ENCODE results near the gene CHMP6. TPM values are rescaled to one million over a fixed set of nuclear protein-coding genes. Genes with fewer than 3 reads are reported as not detected.

CHMP6 gene
- total and polyA plus RNA-seq, 11 donors, result 17.9 to 35.5 (median 19.6) TPM

DNA sequence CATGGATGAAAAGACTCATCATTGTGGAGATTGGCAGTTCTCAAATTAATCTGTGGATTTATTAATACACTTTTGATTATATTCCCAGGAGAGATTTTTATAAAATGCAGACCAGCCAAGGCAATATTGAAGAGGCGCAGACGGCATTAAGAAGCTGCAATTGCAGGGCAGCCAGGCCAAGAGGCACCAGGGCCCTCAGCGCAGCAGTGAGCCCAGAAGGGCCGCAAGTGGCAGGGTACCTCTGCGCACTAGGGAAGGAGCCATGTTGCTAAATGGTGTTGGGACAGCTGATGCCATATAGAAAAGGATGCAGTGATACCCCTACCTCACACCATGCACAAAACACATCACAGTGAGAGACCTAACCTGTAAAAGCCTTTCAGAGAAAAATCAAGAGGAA lies 36.6 kb upstream of the CHMP6 start:
- ATAC-seq (no peak), DNase-seq (peak in 1 of 5 donors; percentile 10)
- Histone ChIP-seq H3K27ac (no peak overlapping the region), H3K27me3 (no peaks in the 10 kb centered on the region), H3K9me3 (peaks cover 0 to 4% (median 0%) of the 10 kb centered on the region in 12 donors), H3K4me1 (peaks cover 0 to 18% (median 13%) of the 10 kb centered on the region in 12 donors), H3K4me3 (no peak overlapping the region), H3K36me3 (peaks cover 0 to 19% (median 8%) of the 10 kb centered on the region in 9 donors)
- intact Hi-C loops (cut with DNase I), result no loop called here
- 79 to 98% (median 91%) methylated on average over 5 of the region's 5 CpGs for WGBS, 4 donors
- no peak for TF ChIP-seq POLR2A (IDR thresholded peaks at IDR 0.05)
- TF ChIP-seq, protein P1, sequence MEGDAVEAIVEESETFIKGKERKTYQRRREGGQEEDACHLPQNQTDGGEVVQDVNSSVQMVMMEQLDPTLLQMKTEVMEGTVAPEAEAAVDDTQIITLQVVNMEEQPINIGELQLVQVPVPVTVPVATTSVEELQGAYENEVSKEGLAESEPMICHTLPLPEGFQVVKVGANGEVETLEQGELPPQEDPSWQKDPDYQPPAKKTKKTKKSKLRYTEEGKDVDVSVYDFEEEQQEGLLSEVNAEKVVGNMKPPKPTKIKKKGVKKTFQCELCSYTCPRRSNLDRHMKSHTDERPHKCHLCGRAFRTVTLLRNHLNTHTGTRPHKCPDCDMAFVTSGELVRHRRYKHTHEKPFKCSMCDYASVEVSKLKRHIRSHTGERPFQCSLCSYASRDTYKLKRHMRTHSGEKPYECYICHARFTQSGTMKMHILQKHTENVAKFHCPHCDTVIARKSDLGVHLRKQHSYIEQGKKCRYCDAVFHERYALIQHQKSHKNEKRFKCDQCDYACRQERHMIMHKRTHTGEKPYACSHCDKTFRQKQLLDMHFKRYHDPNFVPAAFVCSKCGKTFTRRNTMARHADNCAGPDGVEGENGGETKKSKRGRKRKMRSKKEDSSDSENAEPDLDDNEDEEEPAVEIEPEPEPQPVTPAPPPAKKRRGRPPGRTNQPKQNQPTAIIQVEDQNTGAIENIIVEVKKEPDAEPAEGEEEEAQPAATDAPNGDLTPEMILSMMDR (IDR thresholded peaks at IDR 0.05), result no peak

DNA sequence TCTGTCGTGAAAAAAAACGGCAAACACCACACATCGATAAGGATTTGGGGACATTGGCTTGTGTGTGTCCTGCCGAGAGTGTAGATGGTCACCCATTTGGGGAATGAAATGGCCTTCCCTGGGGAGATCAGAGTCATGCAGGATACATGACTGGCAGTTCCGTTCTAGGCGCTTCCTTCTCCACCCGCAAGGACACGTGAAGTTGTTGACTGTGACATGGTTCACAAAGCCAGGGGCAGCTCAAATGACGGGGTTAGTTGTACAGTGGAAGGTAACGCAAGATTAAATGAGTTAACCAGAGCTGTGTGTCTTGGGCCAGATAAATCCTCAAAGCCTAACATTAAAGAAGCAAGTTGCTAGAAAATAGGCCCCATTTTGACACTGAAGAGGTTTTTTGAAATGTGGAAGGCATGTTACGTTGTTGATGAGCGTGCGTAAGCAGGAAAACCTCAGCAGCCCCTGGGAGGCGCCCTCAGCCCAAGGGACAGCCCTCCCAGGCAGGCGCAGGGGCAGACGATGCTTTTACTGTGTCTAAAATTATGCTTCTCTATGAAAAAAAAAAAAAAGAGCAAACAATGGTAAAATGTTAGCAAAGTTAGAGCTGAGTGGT lies 35.9 kb upstream of the CHMP6 start:
- no peak for ATAC-seq

DNA sequence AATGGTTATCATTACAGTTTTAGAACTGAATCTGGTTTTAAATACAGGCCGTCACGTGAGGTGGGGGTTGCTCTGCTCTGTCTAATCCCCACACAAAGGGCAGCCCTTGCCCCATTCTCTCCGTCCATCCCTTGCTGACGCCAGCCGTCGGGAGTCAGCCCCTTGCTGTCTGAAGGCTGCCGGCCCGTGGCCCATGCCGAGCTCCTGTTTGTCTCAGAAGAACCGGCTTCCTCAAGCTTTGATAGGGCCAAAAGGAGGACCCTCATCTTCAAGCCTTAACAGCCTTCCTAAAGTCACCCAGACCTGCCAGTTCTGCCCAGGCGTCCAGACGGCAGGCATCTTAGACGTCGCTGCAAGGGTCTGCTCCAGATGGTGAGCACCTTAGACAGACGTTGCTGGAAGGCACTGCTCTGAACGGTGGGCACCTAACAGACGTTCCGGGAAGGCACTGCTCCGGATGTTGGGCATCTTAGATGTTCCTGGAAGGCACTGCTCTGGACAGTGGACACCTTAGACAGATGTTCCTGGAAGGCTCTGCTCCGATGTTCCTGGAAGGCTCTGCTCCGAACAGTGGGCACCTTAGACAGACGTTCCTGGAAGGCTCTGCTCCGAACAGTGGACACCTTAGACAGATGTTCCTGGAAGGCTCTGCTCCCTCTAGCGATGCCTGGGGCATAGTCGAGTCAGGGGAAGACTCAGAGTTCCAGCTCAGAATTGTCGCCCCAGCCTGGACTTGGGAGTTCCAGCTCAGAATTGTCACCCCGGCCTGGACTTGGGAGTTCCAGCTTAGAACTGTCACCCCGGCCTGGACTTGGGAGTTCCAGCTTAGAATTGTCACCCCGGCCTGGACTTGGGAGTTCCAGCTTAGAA lies 35.1 kb upstream of the CHMP6 start:
- H3K4me1 ChIP-seq, result peaks cover 3 to 26% (median 20%) of the 10 kb centered on the region in 12 donors
- H3K9me3 ChIP-seq, result peaks cover 0 to 4% (median 0%) of the 10 kb centered on the region in 12 donors
- no peak for ATAC-seq
- no peak overlapping the region for H3K4me3 ChIP-seq
- peaks cover 0 to 13% (median 3%) of the 10 kb centered on the region in 9 donors for H3K36me3 ChIP-seq
- 84 to 93% (median 90%) methylated on average over 21 to 28 of the region's 29 CpGs for WGBS, 4 donors
- no peaks in the 10 kb centered on the region for H3K27me3 ChIP-seq
- intact Hi-C loops (cut with DNase I), result no loop called here
- peak overlapping the region in 1 of 12 donors; percentile 38 for H3K27ac ChIP-seq
- TF ChIP-seq POLR2A (IDR thresholded peaks at IDR 0.05), result no peak
- peak in 3 of 5 donors; percentile 13 to 32 (median 19) for DNase-seq

More for the DNA sequence above, 35.9 kb upstream of the CHMP6 start:
- no peak overlapping the region for H3K4me3 ChIP-seq
- H3K4me1 ChIP-seq, result peaks cover 3 to 24% (median 20%) of the 10 kb centered on the region in 12 donors
- 88 to 93% (median 89%) methylated on average over 16 of the region's 16 CpGs for WGBS, 4 donors
- H3K36me3 ChIP-seq, result peaks cover 0 to 17% (median under 1%) of the 10 kb centered on the region in 9 donors
- TF ChIP-seq, protein P1 (IDR thresholded peaks at IDR 0.05), result no peak
- peak in 2 of 5 donors; percentile 16 to 47 for DNase-seq
- intact Hi-C loops (cut with DNase I), result no loop called here
- peak overlapping the region in 1 of 12 donors; percentile 38 for H3K27ac ChIP-seq
- H3K9me3 ChIP-seq, result peaks cover 0 to 4% (median 0%) of the 10 kb centered on the region in 12 donors
- no peaks in the 10 kb centered on the region for H3K27me3 ChIP-seq

DNA sequence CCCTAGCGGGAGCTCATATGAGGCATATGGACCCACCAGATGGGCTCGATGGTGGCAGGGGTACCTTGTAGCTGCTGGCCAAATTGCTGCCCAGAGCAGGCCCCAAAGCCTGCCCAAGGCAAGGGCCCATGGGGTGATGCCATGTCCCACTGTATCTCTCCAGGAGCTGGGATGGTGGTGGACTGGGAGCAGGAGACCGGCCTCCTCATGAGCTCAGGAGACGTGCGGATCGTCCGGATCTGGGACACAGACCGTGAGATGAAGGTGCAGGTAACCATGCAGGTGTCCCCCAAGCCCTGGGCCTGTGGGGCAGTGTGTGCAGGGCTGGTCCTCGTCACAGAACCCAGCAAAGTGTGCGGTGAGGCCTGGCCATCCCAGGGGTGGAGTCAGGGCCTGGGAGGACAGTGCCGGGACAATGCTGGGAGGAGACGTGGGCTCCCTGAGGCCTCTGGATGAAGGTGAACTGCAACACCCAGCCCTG lies 34.1 kb upstream of the CHMP6 start:
- intact Hi-C loops (cut with DNase I), result no loop called here
- WGBS, 4 donors, result 96 to 97% (median 96%) methylated on average over 6 to 12 of the region's 12 CpGs
- no peaks in the 10 kb centered on the region for H3K27me3 ChIP-seq
- no peak for ATAC-seq
- peaks cover 0 to 4% (median 0%) of the 10 kb centered on the region in 12 donors for H3K9me3 ChIP-seq
- H3K4me3 ChIP-seq, result no peak overlapping the region
- peaks cover 3 to 26% (median 20%) of the 10 kb centered on the region in 12 donors for H3K4me1 ChIP-seq
- peaks cover 0 to 11% (median 2%) of the 10 kb centered on the region in 9 donors for H3K36me3 ChIP-seq
- TF ChIP-seq, protein P1 (IDR thresholded peaks at IDR 0.05), result no peak
- no peak for TF ChIP-seq POLR2A (IDR thresholded peaks at IDR 0.05)
- peak overlapping the region in 1 of 12 donors; percentile 94 for H3K27ac ChIP-seq
- peak in 3 of 5 donors; percentile 24 to 56 (median 25) for DNase-seq
